H1 (cell line): ENCODE data around the gene SCN3A. TPM values are rescaled to one million over a fixed set of nuclear protein-coding genes. Genes with fewer than 3 reads are reported as not detected.

Experiments used
- CBX5 ChIP-seq: fragments of 300-800, 300-1000 bp; sonication (generic); IDR thresholded peaks from 2 replicates; pipeline ENCODE4 v1.7.1; 2016; ENCODE audit warnings: antibody characterized with exemption, low read length, low read depth
- CEBPB ChIP-seq: IDR thresholded peaks from 2 replicates; pipeline ENCODE4 v1.6.1; 2012; ENCODE audit warnings: low read depth, low read length
- CHD7 ChIP-seq: fragments of 300-600 bp; sonication (generic); IDR thresholded peaks from 2 replicates; pipeline ENCODE4 v1.7.1; 2012; ENCODE audit warnings: low read length, moderate library complexity, mild to moderate bottlenecking, inconsistent platforms; ENCODE audit not compliant: insufficient replicate concordance
- CTCF ChIP-seq, 3 experiments: IDR thresholded peaks; 1 replicate in 2 of 3; 2 replicates in 1 of 3; pipeline versions ENCODE4 v1.5.1 to v1.6.1; 2011; ENCODE audit warnings: low read length in 3 of 3, mild to moderate bottlenecking in 3 of 3, inconsistent platforms in 2 of 3, low read depth in 1 of 3, moderate library complexity in 1 of 3; ENCODE audit not compliant: insufficient read depth in 1 of 3; ENCODE audit errors: control extremely low read depth in 1 of 3
- KDM4A ChIP-seq: IDR thresholded peaks from one replicate; pipeline ENCODE4 v1.7.1; 2012; ENCODE audit warnings: low read depth, mild to moderate bottlenecking, moderate library complexity, low read length, inconsistent platforms; ENCODE audit not compliant: severe bottlenecking
- MAX ChIP-seq: IDR thresholded peaks from 2 replicates; pipeline ENCODE4 v1.6.1; 2012; ENCODE audit warnings: inconsistent platforms
- POLR2AphosphoS5 ChIP-seq: IDR thresholded peaks from 2 replicates; pipeline ENCODE4 v1.6.1; 2011; ENCODE audit warnings: low read depth, low read length
- SP4 ChIP-seq: IDR thresholded peaks from 2 replicates; pipeline ENCODE4 v1.6.1; 2012; ENCODE audit warnings: low read length, inconsistent platforms
- SRF ChIP-seq: IDR thresholded peaks from 2 replicates; pipeline ENCODE4 v1.6.1; 2011; ENCODE audit warnings: mild to moderate bottlenecking, low read depth, low read length, moderate library complexity
- YY1 ChIP-seq: IDR thresholded peaks from 2 replicates; pipeline ENCODE4 v1.6.1; 2011; ENCODE audit warnings: low read depth, mild to moderate bottlenecking, low read length
- polyA plus RNA-seq, 7 experiments: library from polyadenylated mRNA; depleted of rRNA in 3 of 7; stranded (reverse) in 5 of 7; unstranded in 2 of 7; fragments of >200 nt in 5 of 7; fragments of 200-250 nt in 2 of 7; gene quantifications; 1 replicate in 5 of 7; 2 replicates in 1 of 7; 4 replicates in 1 of 7; pipeline versions ENCODE4 v1.2.1 to v1.2.3, GENCODE V29; 2011 to 2013; ENCODE audit warnings: missing spikeins in 2 of 7, mixed read lengths in 2 of 7
- total RNA-seq: library from RNA; stranded (reverse); fragmentation: NEBNext Ultra II Directional; extraction: Animal tissue kit (Norgen Biotek cat#: 25700); gene quantifications from 2 replicates; pipeline ENCODE4 v1.2.1, GENCODE V29; 2021

Gene SCN3A
- total and polyA plus RNA-seq, 2 of the 8 experiments (the other 6 are each of a cell fraction or from before 2014, with no cell fraction given): 0.02 TPM; not detected in 1

- no peak for TF ChIP-seq CHD7
- TF ChIP-seq CTCF (IDR thresholded peaks at IDR 0.05; ENCODE audit: control extremely low read depth in 1 of 3, insufficient read depth in 1 of 3, low read depth in 1 of 3, low read length in 3 of 3): no peak
- TF ChIP-seq MAX: no peak
- TF ChIP-seq YY1: no peak
- no peak for TF ChIP-seq POLR2AphosphoS5
- TF ChIP-seq KDM4A: no peak
- no peak for TF ChIP-seq SRF
- TF ChIP-seq SP4: no peak
- TF ChIP-seq CEBPB: no peak
- TF ChIP-seq CBX5: no peak
Observed at GRCh38 chr2:165164201-165164600, 39.6 kb downstream of the SCN3A start (continued).
